NCI-H510A treated with DMSO at 0.1 percent for 48 hours (cell line): ENCODE results near the gene NDST1.

ENCODE experiments used
- DNase-seq: peaks from one replicate; lab custom pipeline; 2025; lab: John Stamatoyannopoulos, UW

The NDST1 gene

GRCh38 chr5:150587856-150588595, 80.1 kb downstream of the NDST1 start:
- DNase-seq = no peak

GRCh38 chr5:150588596-150588890, 80.6 kb downstream of the NDST1 start:
- no peak for DNase-seq

- DNase-seq = no peak
Measured at GRCh38 chr5:150589862-150590601, 82.1 kb downstream of the NDST1 start.

GRCh38 chr5:150590979-150591695, 83.2 kb downstream of the NDST1 start:
- no peak for DNase-seq

GRCh38 chr5:150593593-150593992, 85.7 kb downstream of the NDST1 start:
- no peak for DNase-seq

- no peak for DNase-seq
Measured at GRCh38 chr5:150593996-150594395, 86.1 kb downstream of the NDST1 start.

GRCh38 chr5:150595466-150596031, 87.6 kb downstream of the NDST1 start:
- no peak for DNase-seq

GRCh38 chr5:150596313-150596712, 88.4 kb downstream of the NDST1 start:
- no peak for DNase-seq

GRCh38 chr5:150596826-150597225, 88.9 kb downstream of the NDST1 start:
- DNase-seq = no peak

GRCh38 chr5:150598006-150598405, 90.1 kb downstream of the NDST1 start:
- no peak for DNase-seq

- no peak for DNase-seq
Measured at GRCh38 chr5:150598821-150599273, 90.9 kb downstream of the NDST1 start.

- no peak for DNase-seq
Measured at GRCh38 chr5:150599281-150599680, 91.3 kb downstream of the NDST1 start.

GRCh38 chr5:150599917-150600511, 92.1 kb downstream of the NDST1 start:
- peak; percentile 26 for DNase-seq

GRCh38 chr5:150600616-150601490, 92.9 kb downstream of the NDST1 start:
- DNase-seq = no peak

- no peak for DNase-seq
Measured at GRCh38 chr5:150601491-150602345, 93.8 kb downstream of the NDST1 start.

- DNase-seq = no peak
Measured at GRCh38 chr5:150603052-150603451, 95.1 kb downstream of the NDST1 start.

GRCh38 chr5:150603491-150603890, 95.6 kb downstream of the NDST1 start:
- DNase-seq = no peak

GRCh38 chr5:150604010-150604409, 96.1 kb downstream of the NDST1 start:
- no peak for DNase-seq

- no peak for DNase-seq
Measured at GRCh38 chr5:150604894-150605440, 97.0 kb downstream of the NDST1 start.

- no peak for DNase-seq
Measured at GRCh38 chr5:150605546-150605945, 97.6 kb downstream of the NDST1 start.
